Stomach (tissue), 4 donors: ENCODE data around the gene ZCCHC9.

Experiments used
- CTCF ChIP-seq, 7 experiments: fragments of 450-650 bp in 4 of 7; fragments of 200-600 bp in 3 of 7; sonication (generic) in 3 of 7; IDR thresholded peaks; one replicate each; pipeline ENCODE4 v1.5.1; 2016 to 2019; ENCODE audit warnings: antibody characterized with exemption in 7 of 7, control low read depth in 2 of 7, mild to moderate bottlenecking in 1 of 7
- EP300 ChIP-seq: sonication (generic); formaldehyde crosslinking; IDR thresholded peaks from one replicate; pipeline ENCODE4 v1.6.1; 2017; ENCODE audit warnings: antibody characterized with exemption
- POLR2A ChIP-seq, 4 donors: fragments of 450-650 bp; IDR thresholded peaks; one replicate each; pipeline ENCODE4 v1.6.1; 2016; ENCODE audit warnings: antibody characterized with exemption in 4 of 4, control low read depth in 2 of 4, mild to moderate bottlenecking in 1 of 4, moderate library complexity in 1 of 4
- POLR2AphosphoS5 ChIP-seq, 3 donors: sonication (generic); formaldehyde crosslinking; IDR thresholded peaks; one replicate each; pipeline ENCODE4 v1.6.1; 2016; ENCODE audit warnings: antibody characterized with exemption in 3 of 3

- no peak for TF ChIP-seq CTCF (IDR thresholded peaks at IDR 0.05)
- no peak for TF ChIP-seq POLR2A (IDR thresholded peaks at IDR 0.05)
- no peak for TF ChIP-seq EP300
- no peak for TF ChIP-seq POLR2AphosphoS5 (IDR thresholded peaks at IDR 0.05)
Observed at GRCh38 chr5:81345411-81346003, 44.1 kb downstream of the ZCCHC9 start.
